ENCODE measurements around the gene BRINP1.
"Not testable (repeated sequence)": the region's sequence is repeated elsewhere in the genome, so short reads cannot be mapped to it uniquely, and the experiment has no call there.

The BRINP1 gene

GRCh38 chr9:119177196-119177595 is 192.0 kb downstream of the BRINP1 start:
- Histone ChIP-seq H3K27me3 (no peaks in the 10 kb centered on the region), H3K4me3 (ENCODE audit: low read depth, low read length) (no peak overlapping the region), H3K4me1 (no peaks in the 10 kb centered on the region), H3K36me3 (no peaks in the 10 kb centered on the region), H3K9me3 (no peaks in the 10 kb centered on the region; the same call in 1 of the 2 replicates)
- no peak for TF ChIP-seq CTCF (IDR thresholded peaks at IDR 0.05; ENCODE audit: low read depth, low read length)
- no peak for DNase-seq

GRCh38 chr9:119175581-119175980 is 193.7 kb downstream of the BRINP1 start:
- TF ChIP-seq CTCF (IDR thresholded peaks at IDR 0.05; ENCODE audit: low read depth, low read length), result no peak
- H3K36me3 ChIP-seq, result no peaks in the 10 kb centered on the region

GRCh38 chr9:119169222-119169621 is 200.0 kb downstream of the BRINP1 start:
- H3K4me3 ChIP-seq (ENCODE audit: low read depth, low read length); DNase-seq: not testable (repeated sequence)

More at GRCh38 chr9:119175581-119175980, 193.7 kb downstream of the BRINP1 start:
- Histone ChIP-seq H3K9me3 (no peaks in the 10 kb centered on the region; the same call in 1 of the 2 replicates), H3K4me1 (no peaks in the 10 kb centered on the region), H3K27me3 (no peaks in the 10 kb centered on the region), H3K4me3 (ENCODE audit: low read depth, low read length) (no peak overlapping the region)
- no peak for DNase-seq

GRCh38 chr9:119167876-119168275 is 201.4 kb downstream of the BRINP1 start:
- TF ChIP-seq CTCF (IDR thresholded peaks at IDR 0.05; ENCODE audit: low read depth, low read length), result no peak
- no peak for DNase-seq
- Histone ChIP-seq H3K9me3 (no peaks in the 10 kb centered on the region; the same call in 1 of the 2 replicates), H3K4me1 (no peaks in the 10 kb centered on the region), H3K36me3 (no peaks in the 10 kb centered on the region), H3K27me3 (no peaks in the 10 kb centered on the region), H3K4me3 (ENCODE audit: low read depth, low read length) (no peak overlapping the region)

More at GRCh38 chr9:119169222-119169621, 200.0 kb downstream of the BRINP1 start:
- not testable (repeated sequence) for H3K27me3 ChIP-seq, H3K36me3 ChIP-seq, H3K9me3 ChIP-seq, H3K4me1 ChIP-seq

- no peak for TF ChIP-seq CTCF (IDR thresholded peaks at IDR 0.05; ENCODE audit: low read depth, low read length)
Measured at GRCh38 chr9:119167267-119167666, 202.0 kb downstream of the BRINP1 start.

GRCh38 chr9:119166096-119166495 is 203.1 kb downstream of the BRINP1 start:
- Histone ChIP-seq H3K36me3 (no peaks in the 10 kb centered on the region), H3K27me3 (no peaks in the 10 kb centered on the region), H3K4me3 (ENCODE audit: low read depth, low read length) (no peak overlapping the region), H3K9me3 (no peaks in the 10 kb centered on the region; the same call in 1 of the 2 replicates), H3K4me1 (no peaks in the 10 kb centered on the region)
- TF ChIP-seq CTCF (IDR thresholded peaks at IDR 0.05; ENCODE audit: low read depth, low read length), result no peak
- no peak for DNase-seq

More at GRCh38 chr9:119167267-119167666, 202.0 kb downstream of the BRINP1 start:
- Histone ChIP-seq H3K4me1 (no peaks in the 10 kb centered on the region), H3K36me3 (no peaks in the 10 kb centered on the region), H3K27me3 (no peaks in the 10 kb centered on the region), H3K4me3 (ENCODE audit: low read depth, low read length) (no peak overlapping the region), H3K9me3 (no peaks in the 10 kb centered on the region; the same call in 1 of the 2 replicates)
- no peak for DNase-seq

GRCh38 chr9:119165131-119165530 is 204.1 kb downstream of the BRINP1 start:
- H3K9me3 ChIP-seq, result no peaks in the 10 kb centered on the region; the same call in 1 of the 2 replicates
- no peak for DNase-seq
- H3K36me3 ChIP-seq, result no peaks in the 10 kb centered on the region
- no peaks in the 10 kb centered on the region for H3K4me1 ChIP-seq
- H3K4me3 ChIP-seq (ENCODE audit: low read depth, low read length), result no peak overlapping the region
- TF ChIP-seq CTCF (IDR thresholded peaks at IDR 0.05; ENCODE audit: low read depth, low read length), result no peak
- no peaks in the 10 kb centered on the region for H3K27me3 ChIP-seq

All from BE2C (cell line).